Liver (tissue), 9 donors: ENCODE data around the gene TMEM161A. TPM values are rescaled to one million over a fixed set of nuclear protein-coding genes. Genes with fewer than 3 reads are reported as not detected.
A peak's percentile ranks its signal among the peaks of the same experiment; 100 is the strongest.

Source experiments
- DNase-seq: peaks from one replicate; pipeline ENCODE4 v3.0.0-alpha.2; 2017; ENCODE audit warnings: low spot score
- H3K27ac ChIP-seq, 2 donors: one replicate each; pipeline ENCODE4 v1.7.0; 2013; ENCODE audit warnings: inconsistent platforms in 2 of 2, low read length in 2 of 2, control low read depth in 1 of 2, low read depth in 1 of 2, mild to moderate bottlenecking in 1 of 2
- H3K27me3 ChIP-seq, 4 donors: one replicate each; pipeline versions ENCODE4 v1.6.1 to v1.7.0; 2013; ENCODE audit warnings: low read length in 3 of 4, inconsistent platforms in 1 of 4, mild to moderate bottlenecking in 1 of 4, moderate library complexity in 1 of 4; ENCODE audit not compliant: control insufficient read depth in 4 of 4, insufficient read depth in 4 of 4
- H3K36me3 ChIP-seq, 4 donors: one replicate each; pipeline versions ENCODE4 v1.6.1 to v1.7.0; 2013; ENCODE audit warnings: low read length in 3 of 4, mild to moderate bottlenecking in 3 of 4, low read depth in 1 of 4, moderate library complexity in 1 of 4; ENCODE audit not compliant: control insufficient read depth in 4 of 4, insufficient read depth in 3 of 4
- H3K4me1 ChIP-seq, 4 donors: one replicate each; pipeline versions ENCODE4 v1.6.1 to v1.7.0; 2013; ENCODE audit warnings: low read length in 3 of 4, mild to moderate bottlenecking in 3 of 4, moderate library complexity in 1 of 4; ENCODE audit not compliant: control insufficient read depth in 4 of 4, insufficient read depth in 4 of 4
- H3K4me3 ChIP-seq, 3 donors: one replicate each; pipeline versions ENCODE4 v1.6.1 to v1.7.0; 2013; ENCODE audit warnings: low read length in 3 of 3, control low read depth in 1 of 3, low read depth in 1 of 3, mild to moderate bottlenecking in 1 of 3
- H3K9ac ChIP-seq, 2 donors: one replicate each; pipeline ENCODE4 v1.7.0; 2013; ENCODE audit warnings: low read length in 2 of 2, mild to moderate bottlenecking in 2 of 2, moderate library complexity in 2 of 2, control low read depth in 1 of 2, low read depth in 1 of 2
- H3K9me3 ChIP-seq, 4 donors: one replicate each; pipeline versions ENCODE4 v1.6.1 to v1.7.0; 2013; ENCODE audit warnings: low read length in 3 of 4; ENCODE audit not compliant: control insufficient read depth in 4 of 4
- EGR1 ChIP-seq, 2 donors: IDR thresholded peaks; 2 replicates each; pipeline ENCODE4 v1.6.1; 2016 to 2018; ENCODE audit warnings: antibody characterized with exemption in 2 of 2, low read depth in 2 of 2
- FOXA2 ChIP-seq: IDR thresholded peaks from 2 replicates; pipeline ENCODE4 v1.6.1; 2016; ENCODE audit warnings: antibody characterized with exemption
- GABPA ChIP-seq, 2 donors: IDR thresholded peaks in 1 of 2; conservative IDR thresholded peaks in 1 of 2; 2 replicates each; pipeline ENCODE4 v1.6.1; 2016; ENCODE audit warnings: antibody characterized with exemption in 2 of 2, mild to moderate bottlenecking in 1 of 2, moderate library complexity in 1 of 2
- HNF4A ChIP-seq, 2 donors: conservative IDR thresholded peaks; 2 replicates each; pipeline ENCODE4 v1.6.1; 2016; ENCODE audit warnings: antibody characterized with exemption in 2 of 2, mild to moderate bottlenecking in 2 of 2
- RAD21 ChIP-seq, 2 donors: IDR thresholded peaks; 2 replicates each; pipeline ENCODE4 v1.6.1; 2016; ENCODE audit warnings: antibody characterized with exemption in 2 of 2, mild to moderate bottlenecking in 2 of 2
- RXRA ChIP-seq, 2 donors: IDR thresholded peaks; 2 replicates each; pipeline ENCODE4 v1.6.1; 2017 to 2018; ENCODE audit warnings: antibody characterized with exemption in 2 of 2, mild to moderate bottlenecking in 1 of 2
- SP1 ChIP-seq: IDR thresholded peaks from 2 replicates; pipeline ENCODE4 v1.6.1; 2018; ENCODE audit warnings: antibody characterized with exemption, mild to moderate bottlenecking
- TAF1 ChIP-seq: conservative IDR thresholded peaks from 2 replicates; pipeline ENCODE4 v1.6.1; 2016; ENCODE audit warnings: antibody characterized with exemption, mild to moderate bottlenecking
- YY1 ChIP-seq: IDR thresholded peaks from 2 replicates; pipeline ENCODE4 v1.6.1; 2016; ENCODE audit warnings: antibody characterized with exemption, mild to moderate bottlenecking
- WGBS: extraction: QIAGEN DNeasy Blood & Tissue Kit; methylation state at CpG from one replicate; pipeline ENCODE4 v1.1.7; 2013; 5-methylcytosine and 5-hydroxymethylcytosine counted together
- polyA plus RNA-seq, 2 donors: library from polyadenylated mRNA; stranded (reverse) in 1 of 2; unstranded in 1 of 2; fragments of 200-250 nt in 1 of 2; fragments of >200 nt in 1 of 2; fragmentation: Nextera tagmentation in 1 of 2; extraction: Ambion mirVana in 1 of 2; gene quantifications; one replicate each; pipeline versions ENCODE4 v1.2.1 to v1.2.3, GENCODE V29; 2013 to 2015
- total RNA-seq, 2 donors: library from RNA; depleted of rRNA; stranded (reverse); fragments of >200 nt; gene quantifications; one replicate each; pipeline ENCODE4 v1.2.3, GENCODE V29; 2014
- TF ChIP-seq, protein P1 (sequence below): fragments of 150-350 bp; IDR thresholded peaks from 2 replicates; pipeline ENCODE4 v1.5.1; 2017; ENCODE audit warnings: improper control_type of control experiment, low read depth, low read length; ENCODE audit not compliant: missing input control
- donor health status: healthy.
- donor health status: healthy.
- donor health status: healthy.
- donor health status: healthy.
- donor health status: healthy.

TMEM161A gene
- total and polyA plus RNA-seq, 4 donors = 13.1 to 27.1 (median 24.0) TPM

DNA sequence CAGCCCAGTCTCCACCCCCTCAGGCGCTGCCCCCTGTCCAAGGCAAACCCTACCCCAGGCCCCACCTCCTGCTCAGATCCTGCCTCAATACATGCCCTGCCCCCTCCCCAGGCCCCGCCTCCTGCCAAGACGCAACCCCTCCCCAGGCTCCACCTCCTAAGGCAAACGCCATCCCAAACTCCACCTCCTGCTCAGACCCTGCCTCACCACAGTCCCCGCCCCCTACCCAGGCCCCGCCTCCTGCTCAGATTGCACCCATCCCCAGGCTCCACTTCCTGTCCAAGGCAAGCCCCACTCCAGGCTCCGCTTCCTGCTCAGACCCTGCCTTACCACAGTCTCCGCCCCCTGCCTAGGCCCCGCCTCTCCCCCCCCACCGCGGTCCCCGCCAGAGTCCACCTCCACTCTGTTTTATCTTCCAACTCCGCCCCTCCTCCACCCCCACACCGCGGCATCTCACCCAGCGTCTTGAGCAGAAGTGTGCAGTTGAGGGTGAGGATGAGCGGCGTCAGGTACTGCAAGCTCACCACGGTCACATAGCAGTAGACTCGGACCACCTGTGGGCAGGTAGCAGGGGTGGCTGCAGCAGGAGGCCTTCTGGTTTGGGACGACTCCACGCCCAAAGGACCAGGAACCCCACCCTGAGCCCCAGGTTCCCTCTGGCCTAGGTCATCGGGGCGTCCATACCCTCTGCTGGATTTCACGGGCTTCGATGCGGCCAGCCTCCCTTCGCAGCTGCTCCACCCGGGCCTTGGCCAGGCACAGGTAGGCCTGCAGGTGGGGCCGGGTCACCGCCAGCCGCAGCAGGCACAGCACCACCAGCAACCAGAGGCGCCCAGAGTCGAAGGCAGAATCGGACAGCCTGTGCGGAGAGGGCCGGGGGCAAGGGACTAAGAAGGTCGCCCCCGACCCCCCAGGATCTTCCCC is 17.7 kb downstream of the TMEM161A start:
- no peak overlapping the region for H3K9ac ChIP-seq
- WGBS = 71% methylated on average over 39 of the region's 39 CpGs
- H3K27me3 ChIP-seq = no peaks in the 10 kb centered on the region
- H3K4me3 ChIP-seq = no peak overlapping the region
- H3K4me1 ChIP-seq = peaks cover 0 to 3% (median 0%) of the 10 kb centered on the region in 4 donors
- H3K27ac ChIP-seq = no peak overlapping the region
- H3K9me3 ChIP-seq = no peaks in the 10 kb centered on the region
- peak; percentile 91 for DNase-seq
- peaks cover 0 to 17% (median 2%) of the 10 kb centered on the region in 4 donors for H3K36me3 ChIP-seq
- TF ChIP-seq SP1 (peak; percentile 65), YY1 (no peak), RXRA (IDR thresholded peaks at IDR 0.05) (peak in 1 of 2 donors; percentile 37), RAD21 (IDR thresholded peaks at IDR 0.05) (no peak), HNF4A (conservative IDR thresholded peaks at IDR 0.05) (peak in 1 of 2 donors; percentile 43), GABPA (IDR thresholded peaks at IDR 0.05 in 1 of 2, conservative IDR thresholded peaks at IDR 0.05 in 1 of 2) (peak in 1 of 2 donors; percentile 48)

DNA sequence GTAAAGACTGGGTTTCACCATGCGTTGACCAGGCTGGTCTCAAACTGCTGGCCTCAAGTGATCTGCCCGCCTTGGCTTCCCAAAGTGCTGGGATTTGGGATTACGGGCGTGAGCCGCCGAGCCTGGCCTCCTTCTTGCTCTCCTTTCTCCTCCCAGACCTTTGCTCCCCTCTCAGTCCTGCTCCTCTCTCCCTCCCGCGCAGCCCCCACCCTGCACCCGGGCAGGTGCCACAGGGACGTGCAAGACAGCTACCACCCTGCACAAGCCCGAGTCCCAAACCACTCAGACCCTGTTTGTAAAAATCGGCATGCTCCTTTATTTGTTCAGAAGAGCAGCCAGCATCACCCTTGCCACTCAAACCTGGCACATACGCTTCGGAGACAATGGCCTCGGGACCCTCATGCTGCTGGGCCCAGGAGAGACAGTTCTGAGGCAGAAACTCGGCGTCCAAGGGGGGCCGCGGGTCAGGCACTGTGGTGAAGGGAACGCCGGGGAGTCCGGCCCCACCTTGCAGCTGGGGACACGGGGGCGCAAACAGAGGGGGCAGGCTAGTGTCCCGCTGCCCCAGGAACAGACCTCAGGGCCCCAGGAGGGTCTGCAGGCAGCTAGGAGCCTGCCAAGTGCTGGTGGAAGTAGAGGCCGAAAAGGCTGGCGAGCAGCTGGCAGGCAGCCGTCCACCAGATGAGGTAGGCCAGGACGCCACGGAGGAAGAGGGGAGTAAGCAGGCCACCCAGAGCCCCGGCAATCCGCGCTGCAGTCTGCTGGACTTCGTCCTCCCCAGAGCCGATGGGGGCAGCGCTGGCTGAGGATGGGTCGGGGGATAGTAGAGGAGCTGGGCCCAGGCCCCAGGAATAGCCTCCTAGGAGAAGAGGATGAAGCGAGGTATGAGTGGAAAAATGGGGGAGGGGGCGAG is 18.7 kb downstream of the TMEM161A start:
- Histone ChIP-seq H3K9me3 (no peaks in the 10 kb centered on the region), H3K27me3 (no peaks in the 10 kb centered on the region), H3K4me1 (peaks cover 0 to 3% (median 0%) of the 10 kb centered on the region in 4 donors), H3K4me3 (no peak overlapping the region), H3K36me3 (peaks cover 0 to 17% (median 2%) of the 10 kb centered on the region in 4 donors), H3K27ac (no peak overlapping the region), H3K9ac (no peak overlapping the region)
- 83% methylated on average over 39 of the region's 39 CpGs for WGBS
- TF ChIP-seq YY1 (no peak), FOXA2 (no peak), RXRA (IDR thresholded peaks at IDR 0.05) (no peak), TAF1 (no peak)
- no peak for DNase-seq

DNA sequence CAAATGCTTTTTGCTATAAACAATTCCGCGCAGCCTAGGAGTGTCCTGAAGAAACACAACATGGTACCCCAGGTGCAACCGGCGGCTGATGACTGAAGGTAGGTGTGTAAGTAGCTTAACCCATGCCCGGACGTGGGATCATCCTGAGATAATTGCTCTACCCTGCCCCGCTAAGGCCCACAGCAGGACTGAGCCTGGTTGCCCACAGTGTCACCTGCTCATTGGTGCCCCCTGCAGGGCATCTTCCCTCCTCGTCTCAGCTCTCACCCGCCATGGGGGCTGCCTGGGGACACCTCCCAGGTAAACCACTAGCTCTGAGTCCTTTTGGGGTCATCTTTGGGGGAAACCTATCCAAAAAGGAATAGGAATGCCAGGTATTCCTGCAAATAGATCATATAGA is 22.3 kb downstream of the TMEM161A start:
- TF ChIP-seq, protein P1, sequence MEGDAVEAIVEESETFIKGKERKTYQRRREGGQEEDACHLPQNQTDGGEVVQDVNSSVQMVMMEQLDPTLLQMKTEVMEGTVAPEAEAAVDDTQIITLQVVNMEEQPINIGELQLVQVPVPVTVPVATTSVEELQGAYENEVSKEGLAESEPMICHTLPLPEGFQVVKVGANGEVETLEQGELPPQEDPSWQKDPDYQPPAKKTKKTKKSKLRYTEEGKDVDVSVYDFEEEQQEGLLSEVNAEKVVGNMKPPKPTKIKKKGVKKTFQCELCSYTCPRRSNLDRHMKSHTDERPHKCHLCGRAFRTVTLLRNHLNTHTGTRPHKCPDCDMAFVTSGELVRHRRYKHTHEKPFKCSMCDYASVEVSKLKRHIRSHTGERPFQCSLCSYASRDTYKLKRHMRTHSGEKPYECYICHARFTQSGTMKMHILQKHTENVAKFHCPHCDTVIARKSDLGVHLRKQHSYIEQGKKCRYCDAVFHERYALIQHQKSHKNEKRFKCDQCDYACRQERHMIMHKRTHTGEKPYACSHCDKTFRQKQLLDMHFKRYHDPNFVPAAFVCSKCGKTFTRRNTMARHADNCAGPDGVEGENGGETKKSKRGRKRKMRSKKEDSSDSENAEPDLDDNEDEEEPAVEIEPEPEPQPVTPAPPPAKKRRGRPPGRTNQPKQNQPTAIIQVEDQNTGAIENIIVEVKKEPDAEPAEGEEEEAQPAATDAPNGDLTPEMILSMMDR = peak; percentile 54
- peak; percentile 72 to 75 for TF ChIP-seq RAD21 (IDR thresholded peaks at IDR 0.05)
- TF ChIP-seq EGR1 (IDR thresholded peaks at IDR 0.05; ENCODE audit: low read depth in 2 of 2) = no peak
- Histone ChIP-seq H3K36me3 (peaks cover 0 to 11% (median 1%) of the 10 kb centered on the region in 4 donors), H3K27ac (no peak overlapping the region), H3K4me3 (no peak overlapping the region), H3K9ac (no peak overlapping the region), H3K27me3 (no peaks in the 10 kb centered on the region), H3K9me3 (no peaks in the 10 kb centered on the region), H3K4me1 (peaks cover 0 to 26% (median 15%) of the 10 kb centered on the region in 4 donors)
- 74% methylated on average over 9 of the region's 9 CpGs for WGBS
- peak; percentile 77 for DNase-seq
